ENCODE results near the gene GOSR2. TPM values are rescaled to one million over a fixed set of nuclear protein-coding genes. Genes with fewer than 3 reads are reported as not detected.

Gene GOSR2
- total and polyA plus RNA-seq, 2 of the 13 experiments (the other 11 are each of a cell fraction or from before 2014, with no cell fraction given), result 61.5 to 63.9 TPM

DNA sequence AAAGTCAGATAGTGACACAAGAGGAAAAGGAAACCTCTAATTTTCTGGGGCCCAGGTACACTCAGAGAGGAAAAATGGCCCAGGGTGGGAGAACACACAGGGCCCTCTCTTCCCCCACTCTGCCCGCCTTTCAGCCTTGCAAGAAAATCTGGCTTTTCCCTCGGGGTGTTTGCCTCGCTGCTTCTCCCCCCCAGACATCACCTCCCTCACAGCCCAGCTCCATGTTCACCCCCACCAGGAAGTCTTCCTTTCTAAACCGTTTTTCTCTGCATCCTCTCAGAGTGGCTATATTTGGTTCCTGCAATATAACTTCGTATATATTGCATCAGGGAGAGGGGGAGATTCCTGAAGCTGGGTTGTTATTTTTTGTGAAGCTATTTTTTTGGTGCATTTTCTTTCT is 28.7 kb downstream of the GOSR2 start:
- POLR2A ChIA-PET, result interaction anchor here (2.1 kb wide), 1 partner anchor 9 kb away, joined by 7 read pairs; no protein-coding TSS in a partner anchor
- H3K9me3 ChIP-seq (ENCODE audit: low read length), result no peaks in the 10 kb centered on the region

More for the DNA sequence above, 28.7 kb downstream of the GOSR2 start:
- WGBS (ENCODE audit: low lambda C conversion rate), result 84% methylated on average over 5 of the region's 5 CpGs
- in situ Hi-C loops (cut with HindIII; ENCODE audit: extremely low pct_ligation_motif_present, low pct_unique_long_range_greater_than_20kb) (no loop called here), intact Hi-C loops (cut with micrococcal nuclease; ENCODE audit: unreplicated experiment) (no loop called here)
- H3K4me3 ChIP-seq (replicated peaks in 1 of 3; ENCODE audit: insufficient read depth in 1 of 3, low read depth in 2 of 3, low read length in 3 of 3), result no peak overlapping the region
- no peaks in the 10 kb centered on the region; the same call in 1 of the 2 replicates for H4K20me1 ChIP-seq (ENCODE audit: insufficient read depth, low read length)
- ATAC-seq (no peak; the same call in 2 of the 3 replicates), FAIRE-seq (no peak), DNase-seq (ENCODE audit: low spot score) (no peak)
- peaks cover 7 to 8% of the 10 kb centered on the region in 2 experiments; a peak in 4 of 5 replicates for H3K36me3 ChIP-seq (replicated peaks in 1 of 2; ENCODE audit: control insufficient read depth in 1 of 2, insufficient read depth in 2 of 2, low read length in 2 of 2)
- no peak overlapping the region for H2AFZ ChIP-seq (ENCODE audit: low read length)
- TF ChIP-seq ZFP90 (CRISPR knock-in tag; IDR thresholded peaks at IDR 0.05; ENCODE audit: borderline replicate concordance) (no peak), PRDM4 (CRISPR knock-in tag; IDR thresholded peaks at IDR 0.05; ENCODE audit: borderline replicate concordance) (no peak), GATAD2A (CRISPR knock-in tag; IDR thresholded peaks at IDR 0.05) (no peak), RERE (CRISPR knock-in tag; IDR thresholded peaks at IDR 0.05; ENCODE audit: low read depth) (no peak), ZNF121 (CRISPR knock-in tag; IDR thresholded peaks at IDR 0.05) (no peak), RNF2 (conservative IDR thresholded peaks at IDR 0.05; ENCODE audit: low read depth) (no peak), BCLAF1 (IDR thresholded peaks at IDR 0.05) (no peak), ZNF75D (CRISPR knock-in tag; IDR thresholded peaks at IDR 0.05; ENCODE audit: borderline replicate concordance) (no peak), ARHGAP35 (CRISPR knock-in tag; IDR thresholded peaks at IDR 0.05; ENCODE audit: borderline replicate concordance) (no peak), ZNF724P (CRISPR knock-in tag; IDR thresholded peaks at IDR 0.05; ENCODE audit: borderline replicate concordance) (no peak)
- TF ChIP-seq, protein P1, sequence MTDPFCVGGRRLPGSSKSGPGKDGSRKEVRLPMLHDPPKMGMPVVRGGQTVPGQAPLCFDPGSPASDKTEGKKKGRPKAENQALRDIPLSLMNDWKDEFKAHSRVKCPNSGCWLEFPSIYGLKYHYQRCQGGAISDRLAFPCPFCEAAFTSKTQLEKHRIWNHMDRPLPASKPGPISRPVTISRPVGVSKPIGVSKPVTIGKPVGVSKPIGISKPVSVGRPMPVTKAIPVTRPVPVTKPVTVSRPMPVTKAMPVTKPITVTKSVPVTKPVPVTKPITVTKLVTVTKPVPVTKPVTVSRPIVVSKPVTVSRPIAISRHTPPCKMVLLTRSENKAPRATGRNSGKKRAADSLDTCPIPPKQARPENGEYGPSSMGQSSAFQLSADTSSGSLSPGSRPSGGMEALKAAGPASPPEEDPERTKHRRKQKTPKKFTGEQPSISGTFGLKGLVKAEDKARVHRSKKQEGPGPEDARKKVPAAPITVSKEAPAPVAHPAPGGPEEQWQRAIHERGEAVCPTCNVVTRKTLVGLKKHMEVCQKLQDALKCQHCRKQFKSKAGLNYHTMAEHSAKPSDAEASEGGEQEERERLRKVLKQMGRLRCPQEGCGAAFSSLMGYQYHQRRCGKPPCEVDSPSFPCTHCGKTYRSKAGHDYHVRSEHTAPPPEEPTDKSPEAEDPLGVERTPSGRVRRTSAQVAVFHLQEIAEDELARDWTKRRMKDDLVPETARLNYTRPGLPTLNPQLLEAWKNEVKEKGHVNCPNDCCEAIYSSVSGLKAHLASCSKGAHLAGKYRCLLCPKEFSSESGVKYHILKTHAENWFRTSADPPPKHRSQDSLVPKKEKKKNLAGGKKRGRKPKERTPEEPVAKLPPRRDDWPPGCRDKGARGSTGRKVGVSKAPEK (CRISPR knock-in tag; IDR thresholded peaks at IDR 0.05; ENCODE audit: borderline replicate concordance), result no peak
- no peaks in the 10 kb centered on the region for H3K79me2 ChIP-seq (ENCODE audit: insufficient read depth, low read length)
- no peak overlapping the region for H3K27ac ChIP-seq (ENCODE audit: extremely low read length, insufficient read depth, low read length)
- H3K4me2 ChIP-seq (ENCODE audit: low read depth, low read length), result no peak overlapping the region
- no peak overlapping the region for H3K9ac ChIP-seq (ENCODE audit: insufficient read depth, low read depth, low read length)
- CTCF ChIA-PET (ENCODE audit: low intra/inter-chr PET ratio, low total read pairs), result no interaction called here
- no TSS peak for BruUV-seq (replicated peaks)
- no peaks in the 10 kb centered on the region for H3K27me3 ChIP-seq (ENCODE audit: control insufficient read depth in 1 of 2, insufficient read depth in 2 of 2, low read length in 2 of 2)
- H3K4me1 ChIP-seq (ENCODE audit: insufficient read depth, low read length), result no peaks in the 10 kb centered on the region

Measured in HepG2 (cell line).